Skeletal muscle cell (primary cell): ENCODE data around the gene B3GALT6.

Experiments used
- DNase-seq: peaks from one replicate; pipeline ENCODE4 v3.0.0-alpha.2; 2010; ENCODE audit warnings: low read depth
- H3K4me3 ChIP-seq: 2 replicates; pipeline ENCODE4 v1.5.1; 2011; ENCODE audit warnings: low read depth, mild to moderate bottlenecking, control low read depth, low read length, moderate library complexity

The B3GALT6 gene

GRCh38 chr1:1255611-1256010, 23.6 kb downstream of the B3GALT6 start:
- DNase-seq: no peak
- H3K4me3 ChIP-seq: no peak overlapping the region

- no peak for DNase-seq
- no peak overlapping the region for H3K4me3 ChIP-seq
Observed at GRCh38 chr1:1256956-1257871, 25.2 kb downstream of the B3GALT6 start.

- no peak overlapping the region for H3K4me3 ChIP-seq
- no peak for DNase-seq
Observed at GRCh38 chr1:1259119-1259488, 27.1 kb downstream of the B3GALT6 start.

GRCh38 chr1:1259540-1259939, 27.5 kb downstream of the B3GALT6 start:
- DNase-seq: no peak

GRCh38 chr1:1259951-1260600, 28.0 kb downstream of the B3GALT6 start:
- no peak overlapping the region for H3K4me3 ChIP-seq
- no peak for DNase-seq

More at GRCh38 chr1:1259540-1259939, 27.5 kb downstream of the B3GALT6 start:
- H3K4me3 ChIP-seq: no peak overlapping the region

- no peak for DNase-seq
- no peak overlapping the region for H3K4me3 ChIP-seq
Observed at GRCh38 chr1:1260843-1261560, 29.0 kb downstream of the B3GALT6 start.

- DNase-seq: no peak
- no peak overlapping the region for H3K4me3 ChIP-seq
Observed at GRCh38 chr1:1262071-1262470, 30.0 kb downstream of the B3GALT6 start.

GRCh38 chr1:1262758-1263157, 30.7 kb downstream of the B3GALT6 start:
- no peak for DNase-seq
- no peak overlapping the region for H3K4me3 ChIP-seq

- DNase-seq: no peak
- no peak overlapping the region for H3K4me3 ChIP-seq
Observed at GRCh38 chr1:1264026-1264425, 32.0 kb downstream of the B3GALT6 start.

GRCh38 chr1:1264868-1265272, 32.8 kb downstream of the B3GALT6 start:
- no peak overlapping the region for H3K4me3 ChIP-seq
- peak; percentile 90 for DNase-seq

- no peak overlapping the region for H3K4me3 ChIP-seq
- DNase-seq: no peak
Observed at GRCh38 chr1:1267488-1268283, 35.6 kb downstream of the B3GALT6 start.

GRCh38 chr1:1268284-1268682, 36.2 kb downstream of the B3GALT6 start:
- DNase-seq: no peak
- H3K4me3 ChIP-seq: no peak overlapping the region

- no peak for DNase-seq
- no peak overlapping the region for H3K4me3 ChIP-seq
Observed at GRCh38 chr1:1270813-1271212, 38.8 kb downstream of the B3GALT6 start.

GRCh38 chr1:1272341-1273208, 40.5 kb downstream of the B3GALT6 start:
- no peak for DNase-seq
- peak overlapping the region; percentile 62 for H3K4me3 ChIP-seq

GRCh38 chr1:1273209-1273511, 41.1 kb downstream of the B3GALT6 start:
- no peak for DNase-seq
- H3K4me3 ChIP-seq: peak overlapping the region; percentile 62

GRCh38 chr1:1273512-1274298, 41.7 kb downstream of the B3GALT6 start, which contains the start of gene UBE2J2:
TSS of gene UBE2J2 (minus strand) at chr1:1273854. CDS start at chr1:1267992, 5,862 bp downstream.
- DNase-seq: peak; percentile 74
- H3K4me3 ChIP-seq: peak within 1 kb of the TSS; percentile 62

- peak overlapping the region; percentile 62 for H3K4me3 ChIP-seq
- no peak for DNase-seq
Observed at GRCh38 chr1:1274299-1274930, 42.4 kb downstream of the B3GALT6 start.
